HepG2 (cell line): ENCODE data around the gene AADACL4. TPM values are rescaled to one million over a fixed set of nuclear protein-coding genes. Genes with fewer than 3 reads are reported as not detected.
A peak's percentile ranks its signal among the peaks of the same experiment; 100 is the strongest.

Experiments used
- ATAC-seq: fragments of 200-7000 bp; cut with Tn5 transposase; 3 replicates; pipeline ENCODE4 v1.9.1; 2020; ENCODE audit warnings: mild to moderate bottlenecking, moderate library complexity
- BruUV-seq: library from RNA; stranded (reverse); fragments of 400-500 nt; replicated peaks from 2 replicates; lab custom pipeline; 2021; lab: Mats Ljungman, UMichigan
- CTCF ChIA-PET: fragments of 300-600 bp; formaldehyde crosslinking; extraction: SDS; loops from one replicate; lab custom pipeline; 2021; ENCODE audit warnings: low total read pairs, inconsistent platforms, low intra/inter-chr PET ratio; lab: Yijun Ruan, JAX
- POLR2A ChIA-PET: fragments of 350-600 bp; sonication (Branson Sonifier 250); formaldehyde crosslinking; loops from one replicate; lab custom pipeline; 2020; ENCODE audit warnings: antibody characterized with exemption, inconsistent platforms; lab: Yijun Ruan, JAX
- DNase-seq: peaks from one replicate; pipeline ENCODE4 v3.0.0-alpha.2; 2015; ENCODE audit warnings: low spot score
- FAIRE-seq: peaks from 3 replicates; lab custom pipeline; 2011; peaks lifted over from hg19 to GRCh38; lab: Jason Lieb, UNC
- H2AFZ ChIP-seq: one replicate; pipeline ENCODE4 v1.6.1; 2011; ENCODE audit warnings: low read length, inconsistent platforms
- H3K27ac ChIP-seq: fragments of 300-600 bp; 3 replicates; pipeline ENCODE4 v1.8.0; 2011; ENCODE audit warnings: mixed run types, mild to moderate bottlenecking, mixed read lengths, low read length, inconsistent platforms; ENCODE audit not compliant: insufficient read depth; ENCODE audit errors: extremely low read length
- H3K27me3 ChIP-seq, 2 experiments: fragments of 200-600 bp in 1 of 2; 2 replicates in 1 of 2; 3 replicates in 1 of 2; pipeline versions ENCODE4 v1.6.0 to v1.8.0; 2011; ENCODE audit warnings: low read length in 2 of 2, mild to moderate bottlenecking in 2 of 2, moderate library complexity in 2 of 2, inconsistent platforms in 1 of 2; ENCODE audit not compliant: insufficient read depth in 2 of 2, control insufficient read depth in 1 of 2
- H3K36me3 ChIP-seq, 2 experiments: fragments of 200-600 bp in 1 of 2; replicated peaks in 1 of 2; 2 replicates in 1 of 2; 3 replicates in 1 of 2; pipeline versions ENCODE4 v1.5.1 to v1.8.0; 2011; ENCODE audit warnings: low read length in 2 of 2, inconsistent platforms in 1 of 2; ENCODE audit not compliant: insufficient read depth in 2 of 2, control insufficient read depth in 1 of 2
- H3K4me1 ChIP-seq: 2 replicates; pipeline ENCODE4 v1.5.1; 2012; ENCODE audit warnings: low read length, inconsistent platforms; ENCODE audit not compliant: insufficient read depth
- H3K4me2 ChIP-seq: 2 replicates; pipeline ENCODE4 v1.6.0; 2011; ENCODE audit warnings: low read depth, low read length, inconsistent platforms
- H3K4me3 ChIP-seq, 3 experiments: fragments of 200-600 bp in 1 of 3; sonication (generic), shearing (Covaris generic) in 1 of 3; replicated peaks in 1 of 3; 2 replicates each; pipeline ENCODE4 v1.5.1; 2011 to 2016; ENCODE audit warnings: low read length in 3 of 3, inconsistent platforms in 2 of 3, low read depth in 2 of 3, mild to moderate bottlenecking in 2 of 3, control low read depth in 1 of 3, mixed read lengths in 1 of 3; ENCODE audit not compliant: insufficient read depth in 1 of 3
- H3K79me2 ChIP-seq: one replicate; pipeline ENCODE4 v1.6.1; 2011; ENCODE audit warnings: low read length, inconsistent platforms; ENCODE audit not compliant: insufficient read depth
- H3K9ac ChIP-seq: 2 replicates; pipeline ENCODE4 v1.6.0; 2011; ENCODE audit warnings: mild to moderate bottlenecking, low read depth, low read length, inconsistent platforms; ENCODE audit not compliant: insufficient read depth
- H3K9me3 ChIP-seq: 2 replicates; pipeline ENCODE4 v1.5.1; 2012; ENCODE audit warnings: mild to moderate bottlenecking, low read length
- H4K20me1 ChIP-seq: 2 replicates; pipeline ENCODE4 v1.6.0; 2011; ENCODE audit warnings: inconsistent platforms, mild to moderate bottlenecking, low read length, moderate library complexity; ENCODE audit not compliant: insufficient read depth
- CCAR2 ChIP-seq: fragments of 200-400 bp; formaldehyde crosslinking; optimal IDR thresholded peaks from 2 replicates; pipeline ENCODE3; 2018; ENCODE audit warnings: low read depth, mild to moderate bottlenecking, low read length, moderate library complexity
- CCDC6 ChIP-seq: sonication (generic); formaldehyde crosslinking; IDR thresholded peaks from 2 replicates; pipeline ENCODE4 v1.8.1; 2022; ENCODE audit warnings: mild to moderate bottlenecking, missing genetic modification reagents, moderate library complexity
- HNRNPK ChIP-seq: fragments of 200-400 bp; formaldehyde crosslinking; IDR thresholded peaks from 2 replicates; pipeline ENCODE4 v1.6.1; 2018; ENCODE audit warnings: low read length, low read depth, moderate library complexity, mild to moderate bottlenecking; ENCODE audit not compliant: poor library complexity, severe bottlenecking
- MAFF ChIP-seq: IDR thresholded peaks from 2 replicates; pipeline ENCODE4 v1.6.1; 2011; ENCODE audit warnings: low read depth, low read length, improper control_type of control experiment
- NBN ChIP-seq: fragments of 450-650 bp; conservative IDR thresholded peaks from 2 replicates; pipeline ENCODE4 v1.6.1; 2017
- NFYB ChIP-seq: sonication (generic); formaldehyde crosslinking; IDR thresholded peaks from 2 replicates; pipeline ENCODE4 v1.4.0; 2020; ENCODE audit warnings: missing genetic modification reagents
- PCBP1 ChIP-seq: fragments of 200-400 bp; formaldehyde crosslinking; IDR thresholded peaks from 2 replicates; pipeline ENCODE4 v1.6.1; 2017; ENCODE audit warnings: mild to moderate bottlenecking, low read depth, low read length, borderline replicate concordance
- PHB2 ChIP-seq: fragments of 450-650 bp; IDR thresholded peaks from 2 replicates; pipeline ENCODE4 v1.6.1; 2018; ENCODE audit not compliant: partially characterized antibody
- SIN3B ChIP-seq: fragments of 150-350 bp; IDR thresholded peaks from 2 replicates; pipeline ENCODE4 v1.6.1; 2014; ENCODE audit warnings: low read length
- SNAI1 ChIP-seq: sonication (generic); formaldehyde crosslinking; IDR thresholded peaks from 2 replicates; pipeline ENCODE4 v1.5.0; 2020; ENCODE audit warnings: mild to moderate bottlenecking, missing genetic modification reagents, borderline replicate concordance
- ZC3H4 ChIP-seq: sonication (generic); formaldehyde crosslinking; IDR thresholded peaks from 2 replicates; pipeline ENCODE4 v1.4.0; 2020; ENCODE audit warnings: missing genetic modification reagents, borderline replicate concordance
- ZNF430 ChIP-seq: sonication (generic); formaldehyde crosslinking; IDR thresholded peaks from 2 replicates; pipeline ENCODE4 v1.9.0; 2021; ENCODE audit warnings: mild to moderate bottlenecking, missing genetic modification reagents
- ZNF460 ChIP-seq: sonication (generic); formaldehyde crosslinking; IDR thresholded peaks from 2 replicates; pipeline ENCODE4 v1.5.1; 2020; ENCODE audit warnings: missing genetic modification reagents, mild to moderate bottlenecking, borderline replicate concordance
- ZNF547 ChIP-seq: sonication (generic); formaldehyde crosslinking; IDR thresholded peaks from 2 replicates; pipeline ENCODE4 v1.5.1; 2020; ENCODE audit warnings: mild to moderate bottlenecking, missing genetic modification reagents
- ZNF7 ChIP-seq: IDR thresholded peaks from 2 replicates; pipeline ENCODE4 v1.6.1; 2016; ENCODE audit warnings: missing biosample characterization, missing genetic modification reagents
- ZNF788 ChIP-seq: sonication (generic); formaldehyde crosslinking; IDR thresholded peaks from 2 replicates; pipeline ENCODE4 v1.5.0; 2020; ENCODE audit warnings: mild to moderate bottlenecking, missing genetic modification reagents, borderline replicate concordance
- WGBS: methylation state at CpG from one replicate; pipeline ENCODE4 v1.1.6; 2017; ENCODE audit warnings: low lambda C conversion rate; 5-methylcytosine and 5-hydroxymethylcytosine counted together
- in situ Hi-C: cut with HindIII; loops from 2 replicates; pipeline ENCODE4 v1.10.0; 2017; ENCODE audit warnings: low pct_unique_long_range_greater_than_20kb; ENCODE audit not compliant: extremely low pct_ligation_motif_present
- intact Hi-C: fragments of 100-400 bp; cut with micrococcal nuclease; formaldehyde crosslinking; loops from one replicate; pipeline ENCODE4 v1.10.0; 2022; ENCODE audit not compliant: unreplicated experiment
- polyA plus RNA-seq, 8 experiments: library from polyadenylated mRNA; depleted of rRNA in 3 of 8; stranded (reverse) in 7 of 8; unstranded in 1 of 8; fragments of >200 nt; fragmentation: Illumina TruSeq in 4 of 8; extraction: Trizol in 4 of 8; gene quantifications; 2 replicates each; pipeline versions ENCODE4 v1.2.1 to v1.2.3, GENCODE V29; 2011 to 2016; ENCODE audit warnings: low read depth in 4 of 8, missing spikeins in 1 of 8, mixed read lengths in 1 of 8; ENCODE audit not compliant: insufficient read depth in 1 of 8
- total RNA-seq, 5 experiments: library from RNA; depleted of rRNA; stranded (reverse); fragments of >200 nt; fragmentation: Illumina TruSeq; extraction: Trizol; gene quantifications; 2 replicates each; pipeline ENCODE4 v1.2.3, GENCODE V29; 2016; ENCODE audit warnings: low read depth in 1 of 5
- TF ChIP-seq, protein P1 (sequence below): sonication (generic); formaldehyde crosslinking; IDR thresholded peaks from 2 replicates; pipeline ENCODE4 v1.8.1; 2023; ENCODE audit warnings: mild to moderate bottlenecking, moderate library complexity, missing genetic modification reagents
- TF ChIP-seq, protein P2 (sequence below): IDR thresholded peaks from 2 replicates; pipeline ENCODE4 v1.6.1; 2018; ENCODE audit warnings: missing genetic modification reagents, mild to moderate bottlenecking, missing compliant biosample characterization

AADACL4 gene
- total and polyA plus RNA-seq, 2 of the 13 experiments (the other 11 are each of a cell fraction or from before 2014, with no cell fraction given): not detected

DNA sequence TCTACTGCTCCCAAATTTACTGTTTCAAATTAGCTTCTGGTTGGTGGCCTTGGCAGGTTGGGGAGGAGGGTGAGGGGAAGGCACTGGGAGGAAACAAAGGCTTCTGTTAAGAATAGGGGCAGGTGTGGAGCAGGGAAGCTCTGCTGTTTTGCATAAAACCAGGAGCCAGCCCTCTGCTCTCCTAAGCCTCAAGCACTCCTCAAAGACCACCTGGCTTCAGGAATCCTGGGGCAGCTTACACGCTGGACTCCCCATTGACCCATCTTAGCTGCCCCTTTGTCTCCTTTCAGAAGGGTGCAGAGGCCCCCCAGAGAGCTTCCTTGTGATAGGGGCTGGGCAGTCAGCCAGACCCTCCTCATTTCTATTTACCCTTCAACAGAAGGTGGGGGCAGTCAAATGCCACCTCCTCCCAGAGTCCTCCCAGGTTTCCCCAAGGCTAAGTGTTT lies 14.4 kb upstream of the AADACL4 start (continued):
- TF ChIP-seq, protein P1, sequence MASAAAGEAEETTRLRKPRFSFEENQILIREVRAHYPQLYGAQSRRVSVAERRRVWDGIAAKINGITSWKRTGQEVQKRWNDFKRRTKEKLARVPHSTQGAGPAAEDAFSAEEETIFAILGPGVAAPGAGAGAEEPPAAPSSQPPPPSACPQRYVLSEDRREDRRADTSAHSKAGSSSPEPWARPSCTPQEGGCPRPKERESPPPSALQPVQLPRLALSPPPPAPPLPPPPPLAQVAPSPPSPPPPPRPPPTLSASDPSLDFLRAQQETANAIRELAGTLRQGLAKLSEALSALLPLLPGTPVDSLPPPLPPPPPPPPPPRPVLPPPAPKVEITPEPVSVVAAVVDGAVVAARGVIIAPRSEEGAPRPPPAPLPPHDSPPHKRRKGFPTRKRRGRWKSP: no peak
- TF ChIP-seq SNAI1 (CRISPR knock-in tag): no peak
- no peak for TF ChIP-seq CCAR2

DNA sequence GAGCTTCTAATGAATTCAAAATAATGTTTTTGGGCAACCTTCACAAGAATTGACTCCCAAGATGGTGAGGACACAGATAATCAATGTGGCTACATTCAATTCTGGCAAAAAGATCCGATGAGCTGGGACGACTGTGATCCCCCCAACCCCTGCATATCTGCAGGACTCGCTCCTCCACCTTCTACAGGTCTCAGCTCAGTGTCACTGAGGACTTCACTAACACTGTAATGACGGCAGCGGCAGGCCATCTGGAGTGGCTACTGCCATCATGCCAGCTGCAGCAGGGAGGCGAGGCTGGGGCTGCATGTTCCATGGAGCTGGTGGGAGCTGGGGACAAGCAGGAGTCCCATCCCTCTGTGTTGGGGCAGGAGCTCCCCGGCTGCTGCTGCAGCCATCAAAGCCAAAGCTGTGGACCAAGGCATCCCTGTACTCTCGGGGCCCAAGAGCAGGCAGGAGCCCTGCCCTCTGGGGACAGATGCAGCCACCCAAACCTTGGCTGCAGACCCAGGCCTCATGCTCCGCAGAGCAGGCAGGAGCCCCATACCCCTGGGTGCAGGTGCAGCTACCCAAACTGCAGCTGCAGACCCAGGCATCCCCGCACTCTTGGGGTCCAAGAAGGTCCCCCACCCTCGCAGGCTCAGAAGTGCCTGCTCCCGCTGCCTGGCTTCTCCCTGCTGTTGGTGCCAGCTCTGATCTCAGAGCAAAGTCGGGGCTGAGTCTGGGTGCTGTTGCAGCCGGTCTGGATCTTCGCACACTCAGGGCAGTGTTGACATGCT lies 13.7 kb upstream of the AADACL4 start:
- in situ Hi-C loops: loop anchor here (10.0 kb wide), 1 partner anchor 315 kb away; no protein-coding TSS in a partner anchor
- no peaks in the 10 kb centered on the region for H3K9me3 ChIP-seq
- no TSS peak for BruUV-seq

More for the DNA sequence above, 13.7 kb upstream of the AADACL4 start:
- POLR2A ChIA-PET: interaction anchor here (0.8 to 1.8 kb wide), 3 partner anchors 11 to 15 kb away, joined by 4 to 9 read pairs (median 7); no protein-coding TSS in a partner anchor
- H3K27me3 ChIP-seq: peaks cover 0 to 9% of the 10 kb centered on the region in 2 experiments; a peak in 2 of 5 replicates
- no peak overlapping the region for H3K27ac ChIP-seq
- CTCF ChIA-PET: no interaction called here
- no peak overlapping the region for H3K9ac ChIP-seq
- TF ChIP-seq MAFF (no peak), ZNF788 (CRISPR knock-in tag) (no peak), ZNF7 (CRISPR knock-in tag) (no peak), PCBP1 (no peak), SIN3B (no peak), NFYB (CRISPR knock-in tag) (no peak), PHB2 (no peak), NBN (no peak), ZNF460 (CRISPR knock-in tag) (no peak), ZNF430 (CRISPR knock-in tag) (no peak), ZC3H4 (CRISPR knock-in tag) (no peak), HNRNPK (no peak), ZNF547 (CRISPR knock-in tag) (no peak), CCDC6 (CRISPR knock-in tag) (no peak)
- TF ChIP-seq, protein P2, sequence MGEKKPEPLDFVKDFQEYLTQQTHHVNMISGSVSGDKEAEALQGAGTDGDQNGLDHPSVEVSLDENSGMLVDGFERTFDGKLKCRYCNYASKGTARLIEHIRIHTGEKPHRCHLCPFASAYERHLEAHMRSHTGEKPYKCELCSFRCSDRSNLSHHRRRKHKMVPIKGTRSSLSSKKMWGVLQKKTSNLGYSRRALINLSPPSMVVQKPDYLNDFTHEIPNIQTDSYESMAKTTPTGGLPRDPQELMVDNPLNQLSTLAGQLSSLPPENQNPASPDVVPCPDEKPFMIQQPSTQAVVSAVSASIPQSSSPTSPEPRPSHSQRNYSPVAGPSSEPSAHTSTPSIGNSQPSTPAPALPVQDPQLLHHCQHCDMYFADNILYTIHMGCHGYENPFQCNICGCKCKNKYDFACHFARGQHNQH: no peak
- peaks cover 10% of the 10 kb centered on the region for H3K4me1 ChIP-seq
- DNase-seq (no peak), FAIRE-seq (no peak), ATAC-seq (peak; percentile 22; the same call in 2 of the 3 replicates)
- no peaks in the 10 kb centered on the region for H4K20me1 ChIP-seq
- H3K79me2 ChIP-seq: no peaks in the 10 kb centered on the region
- WGBS: 90% methylated on average over 3 of the region's 15 CpGs
- H3K4me3 ChIP-seq: no peak overlapping the region
- intact Hi-C loops: no loop called here
- no peak overlapping the region for H3K4me2 ChIP-seq
- no peaks in the 10 kb centered on the region for H3K36me3 ChIP-seq
- no peak overlapping the region for H2AFZ ChIP-seq
